Activated naive CD4-positive, alpha-beta T cell treated with anti-CD3 and anti-CD28 coated beads for 36 hours (primary cell): Measurements from ENCODE around the gene ADAM12. TPM values are rescaled to one million over a fixed set of nuclear protein-coding genes. Genes with fewer than 3 reads are reported as not detected.

Experiments
- CTCF ChIA-PET: fragments of 350-600 bp; sonication (Branson Sonifier 250); formaldehyde crosslinking; loops from one replicate; lab custom pipeline; 2021; ENCODE audit warnings: antibody characterized with exemption; lab: Charles Lee
- DNase-seq: peaks from one replicate; pipeline ENCODE4 v3.0.0-alpha.2; 2020
- H3K27ac Mint-ChIP-seq: one replicate; pipeline ENCODE4 v1.8.0; 2021; ENCODE audit warnings: mild to moderate bottlenecking, mixed read lengths
- H3K27me3 Mint-ChIP-seq: one replicate; pipeline ENCODE4 v1.8.0; 2021; ENCODE audit warnings: low read depth, mixed read lengths
- H3K36me3 Mint-ChIP-seq: one replicate; pipeline ENCODE4 v1.8.0; 2021; ENCODE audit warnings: low read depth, mixed read lengths
- H3K4me1 Mint-ChIP-seq: one replicate; pipeline ENCODE4 v1.8.0; 2021; ENCODE audit warnings: low read depth, mixed read lengths
- H3K4me3 Mint-ChIP-seq: one replicate; pipeline ENCODE4 v1.8.0; 2021; ENCODE audit warnings: mild to moderate bottlenecking, moderate library complexity, mixed read lengths
- H3K9me3 Mint-ChIP-seq: one replicate; pipeline ENCODE4 v1.8.0; 2021; ENCODE audit warnings: mixed read lengths
- intact Hi-C: fragments of 100-400 bp; cut with micrococcal nuclease; formaldehyde crosslinking; loops from one replicate; pipeline ENCODE4 v1.15.1; 2023
- total RNA-seq, 2 experiments: library from RNA; stranded (reverse); gene quantifications; one replicate each; pipeline ENCODE4 v1.2.3, GENCODE V29; 2021

The ADAM12 gene
- total RNA-seq, 2 experiments from 2014 or later: not detected

DNA sequence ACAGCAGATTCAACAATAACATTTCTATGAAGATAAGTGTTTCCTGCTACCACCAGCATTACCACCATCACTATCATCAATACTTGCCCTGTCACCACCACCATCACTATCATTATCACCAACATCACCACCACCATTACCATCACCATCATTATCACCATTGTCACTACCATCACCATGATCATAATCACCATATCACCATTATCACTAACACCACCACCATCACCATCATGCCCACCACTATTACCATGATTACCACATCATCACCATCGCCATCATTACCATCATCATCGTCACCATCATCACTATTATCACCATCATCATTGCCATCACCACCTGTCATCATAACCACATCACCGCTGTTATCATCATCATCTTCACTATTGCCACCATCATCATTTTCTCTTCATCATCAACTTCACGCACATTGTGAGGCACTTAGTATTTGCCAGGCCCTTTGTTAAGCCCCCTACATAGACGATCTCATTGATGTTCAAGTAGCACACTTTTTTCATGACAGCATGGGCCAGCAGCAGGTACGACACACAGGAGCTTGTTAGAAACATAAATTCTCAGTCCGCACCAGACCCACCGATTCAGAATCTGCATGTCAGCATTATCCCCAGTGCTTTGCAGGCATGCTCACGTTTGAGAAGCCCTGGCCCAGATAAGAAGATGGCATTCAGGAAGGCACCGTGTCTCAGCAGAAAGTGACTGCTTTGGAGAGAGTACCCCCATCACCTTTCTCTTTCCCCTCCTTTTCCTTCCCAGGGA, 161.1 kb downstream of the ADAM12 start:
- H3K4me1 Mint-ChIP-seq: no peaks in the 10 kb centered on the region
- no peak overlapping the region for H3K27ac Mint-ChIP-seq
- intact Hi-C loops: no loop called here
- no peaks in the 10 kb centered on the region for H3K36me3 Mint-ChIP-seq
- H3K4me3 Mint-ChIP-seq: no peak overlapping the region
- peaks cover 2% of the 10 kb centered on the region for H3K27me3 Mint-ChIP-seq
- no peaks in the 10 kb centered on the region for H3K9me3 Mint-ChIP-seq
- CTCF ChIA-PET: no interaction called here
- DNase-seq: no peak

DNA sequence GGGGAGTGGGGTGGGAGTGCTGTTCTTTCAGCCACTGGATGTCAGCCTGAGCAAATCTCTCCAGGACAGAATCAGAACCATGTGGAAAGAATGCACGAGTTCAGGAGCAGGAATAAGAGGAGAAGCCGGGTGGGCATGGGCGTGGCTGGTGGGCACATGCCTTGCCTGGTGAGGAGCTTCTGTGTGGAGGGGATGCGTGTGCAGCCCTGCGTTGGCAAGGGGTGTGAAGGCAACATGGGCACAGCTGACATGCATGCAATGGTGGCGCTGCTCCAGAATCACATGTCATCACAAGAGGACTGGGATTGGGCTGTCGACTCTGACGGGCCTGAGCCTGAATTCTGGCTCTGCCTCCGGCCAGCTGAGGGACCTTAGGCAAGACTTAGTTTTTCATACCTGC, 162.1 kb downstream of the ADAM12 start:
- no peak for DNase-seq
- H3K27me3 Mint-ChIP-seq: no peaks in the 10 kb centered on the region
- no peaks in the 10 kb centered on the region for H3K4me1 Mint-ChIP-seq
- H3K9me3 Mint-ChIP-seq: no peaks in the 10 kb centered on the region
- no peak overlapping the region for H3K27ac Mint-ChIP-seq
- intact Hi-C loops: no loop called here
- no peaks in the 10 kb centered on the region for H3K36me3 Mint-ChIP-seq
- H3K4me3 Mint-ChIP-seq: no peak overlapping the region
- CTCF ChIA-PET: no interaction called here

DNA sequence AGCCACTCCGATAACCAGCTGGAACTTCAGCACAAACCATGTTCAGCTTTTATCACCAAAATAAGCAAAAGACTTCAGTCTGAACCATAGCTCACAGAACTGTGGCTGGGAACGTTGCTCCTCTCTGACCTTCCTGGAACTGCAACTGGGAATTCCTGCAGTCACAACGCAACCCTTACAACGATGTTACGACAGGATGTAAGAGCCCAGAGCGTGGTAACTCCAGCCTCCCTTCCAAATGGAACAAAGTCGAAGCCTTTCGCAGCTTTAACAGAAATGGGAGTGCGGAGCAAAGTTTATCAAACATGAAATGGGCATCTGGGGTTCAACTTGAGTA, 162.6 kb downstream of the ADAM12 start:
- H3K4me3 Mint-ChIP-seq: no peak overlapping the region
- no peaks in the 10 kb centered on the region for H3K36me3 Mint-ChIP-seq
- intact Hi-C loops: no loop called here
- H3K27me3 Mint-ChIP-seq: no peaks in the 10 kb centered on the region
- CTCF ChIA-PET: interaction anchor here (0.6 kb wide), 1 partner anchor 225 kb away, joined by 5 read pairs; no protein-coding TSS in a partner anchor
- no peak for DNase-seq
- H3K4me1 Mint-ChIP-seq: no peaks in the 10 kb centered on the region
- H3K9me3 Mint-ChIP-seq: no peaks in the 10 kb centered on the region
- H3K27ac Mint-ChIP-seq: no peak overlapping the region

DNA sequence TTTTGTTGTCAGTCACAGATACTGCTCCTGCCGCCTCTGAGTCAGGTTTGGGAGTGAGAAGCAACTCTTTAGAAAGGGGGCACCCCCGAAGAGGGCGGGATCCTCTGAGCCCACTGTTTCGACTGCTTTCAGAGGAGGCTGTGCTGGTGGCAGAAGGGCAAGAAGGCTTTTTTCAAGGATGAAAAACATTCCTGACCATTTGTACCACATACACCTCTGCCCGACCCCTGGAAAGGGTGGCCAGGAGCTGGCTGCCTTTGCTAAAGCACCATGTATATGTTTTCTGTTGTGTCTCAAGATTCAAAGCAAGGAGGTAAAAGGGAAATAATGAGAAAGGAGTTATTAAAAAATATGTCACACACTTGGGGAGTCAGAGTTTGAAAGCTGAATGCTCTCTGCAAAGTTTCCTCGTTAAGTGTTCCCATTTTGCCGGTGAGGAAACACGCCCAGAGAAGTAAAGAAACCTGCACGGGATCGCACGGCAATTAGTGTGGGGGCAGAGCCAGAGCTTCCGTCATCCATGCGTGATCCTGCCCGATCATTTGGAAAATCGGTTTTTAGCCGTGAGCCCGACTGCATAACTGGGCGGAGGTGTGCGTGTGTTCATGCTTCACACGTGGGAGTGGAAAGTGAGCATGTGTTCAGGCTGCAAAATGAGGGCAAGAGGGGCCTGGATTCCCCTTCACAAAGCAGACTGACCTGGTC, 163.2 kb downstream of the ADAM12 start:
- intact Hi-C loops: no loop called here
- H3K27me3 Mint-ChIP-seq: no peaks in the 10 kb centered on the region
- H3K36me3 Mint-ChIP-seq: no peaks in the 10 kb centered on the region
- H3K27ac Mint-ChIP-seq: no peak overlapping the region
- CTCF ChIA-PET: interaction anchor here (0.6 kb wide), 1 partner anchor 226 kb away, joined by 5 read pairs; no protein-coding TSS in a partner anchor
- DNase-seq: no peak
- H3K9me3 Mint-ChIP-seq: no peaks in the 10 kb centered on the region
- H3K4me3 Mint-ChIP-seq: no peak overlapping the region
- no peaks in the 10 kb centered on the region for H3K4me1 Mint-ChIP-seq

DNA sequence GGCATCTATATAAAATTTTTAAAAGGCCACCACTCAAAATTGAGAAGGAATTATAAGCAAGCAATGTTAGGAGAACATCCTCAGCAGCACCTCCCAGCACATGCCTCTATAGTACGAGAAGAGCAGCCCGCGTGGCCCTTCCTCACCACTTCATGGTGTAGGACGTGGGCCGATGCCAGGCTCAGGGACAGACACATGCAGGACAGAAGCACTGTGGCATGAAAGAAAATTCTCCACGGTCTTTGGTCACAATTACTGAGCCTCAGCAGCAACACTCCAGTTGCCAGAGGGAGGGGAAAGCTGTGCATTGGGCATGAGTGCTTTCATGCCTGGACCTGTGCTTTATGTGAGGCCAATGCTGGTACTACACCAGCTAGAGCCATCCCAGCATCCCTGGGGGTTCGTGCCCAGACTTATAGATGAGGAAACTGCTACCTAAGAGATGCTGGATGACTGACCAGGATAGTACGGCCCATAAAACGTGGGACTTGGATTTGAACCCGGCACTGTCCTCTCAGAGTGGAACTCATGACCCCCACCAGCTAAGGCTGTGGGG, 164.7 kb downstream of the ADAM12 start:
- CTCF ChIA-PET: no interaction called here
- DNase-seq: no peak
- intact Hi-C loops: no loop called here
- no peaks in the 10 kb centered on the region for H3K9me3 Mint-ChIP-seq
- no peaks in the 10 kb centered on the region for H3K27me3 Mint-ChIP-seq
- no peaks in the 10 kb centered on the region for H3K4me1 Mint-ChIP-seq
- no peak overlapping the region for H3K4me3 Mint-ChIP-seq
- no peaks in the 10 kb centered on the region for H3K36me3 Mint-ChIP-seq
- H3K27ac Mint-ChIP-seq: no peak overlapping the region

DNA sequence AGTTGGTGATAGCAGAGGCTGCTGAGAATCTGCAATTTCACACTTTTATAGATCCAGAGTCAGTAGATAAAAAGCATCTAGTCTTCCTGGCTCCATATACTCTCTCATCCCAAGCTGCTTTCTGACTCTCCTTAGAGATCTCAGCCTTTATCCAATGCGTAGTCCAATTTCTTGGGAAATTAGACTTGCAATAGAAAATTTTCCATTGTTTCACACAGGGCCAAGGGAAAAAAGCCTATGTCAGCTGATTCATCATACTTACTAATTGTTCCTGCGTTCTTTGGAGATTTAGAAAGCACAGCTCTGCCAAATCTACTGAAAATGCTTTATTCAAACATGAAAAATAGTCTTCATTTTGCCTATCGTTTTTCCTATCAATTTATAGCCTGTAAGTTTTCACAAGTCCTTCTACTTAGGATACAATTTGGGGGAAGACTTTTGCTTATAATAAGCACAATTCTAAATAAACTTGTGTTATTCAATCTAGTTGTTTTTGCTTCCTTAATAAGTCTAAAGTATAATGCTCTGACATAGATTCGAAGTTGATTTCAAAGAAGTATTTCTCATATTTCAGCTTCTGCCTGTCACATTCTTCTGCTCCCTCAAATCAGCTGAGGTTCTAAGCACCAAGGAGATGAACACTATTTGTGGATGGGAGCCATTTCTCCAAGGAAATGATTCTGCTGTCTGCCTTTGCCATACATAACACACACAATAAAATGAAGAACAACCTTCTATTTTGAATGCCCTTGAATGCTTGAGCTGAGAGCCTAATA, 165.4 kb downstream of the ADAM12 start:
- intact Hi-C loops: no loop called here
- CTCF ChIA-PET: no interaction called here
- H3K4me1 Mint-ChIP-seq: no peaks in the 10 kb centered on the region
- H3K36me3 Mint-ChIP-seq: no peaks in the 10 kb centered on the region
- no peak for DNase-seq
- no peaks in the 10 kb centered on the region for H3K9me3 Mint-ChIP-seq
- H3K27ac Mint-ChIP-seq: no peak overlapping the region
- H3K4me3 Mint-ChIP-seq: no peak overlapping the region
- H3K27me3 Mint-ChIP-seq: no peaks in the 10 kb centered on the region

DNA sequence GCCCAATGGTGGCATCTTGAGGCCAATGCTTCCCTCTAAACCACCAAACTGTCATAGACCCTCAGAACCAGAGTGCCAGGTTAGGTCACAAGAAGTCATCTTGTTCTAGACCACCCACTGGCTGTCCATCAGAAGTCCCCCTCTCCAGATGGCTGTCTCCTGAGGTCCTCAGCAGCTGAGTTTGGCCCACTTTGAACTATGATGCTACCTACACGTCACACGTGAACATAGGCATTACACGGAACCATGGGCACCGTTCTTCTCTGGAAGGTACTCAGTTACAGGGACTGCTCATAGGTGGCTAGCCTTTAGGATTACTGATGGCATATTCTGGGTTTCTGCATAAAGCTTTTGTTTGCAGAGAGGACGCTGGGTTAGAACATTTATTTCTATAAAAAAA, 166.4 kb downstream of the ADAM12 start:
- intact Hi-C loops: no loop called here
- Mint-ChIP-seq H3K27me3 (no peaks in the 10 kb centered on the region), H3K4me1 (no peaks in the 10 kb centered on the region), H3K36me3 (no peaks in the 10 kb centered on the region), H3K4me3 (no peak overlapping the region), H3K9me3 (no peaks in the 10 kb centered on the region), H3K27ac (no peak overlapping the region)
- no peak for DNase-seq
- CTCF ChIA-PET: no interaction called here

DNA sequence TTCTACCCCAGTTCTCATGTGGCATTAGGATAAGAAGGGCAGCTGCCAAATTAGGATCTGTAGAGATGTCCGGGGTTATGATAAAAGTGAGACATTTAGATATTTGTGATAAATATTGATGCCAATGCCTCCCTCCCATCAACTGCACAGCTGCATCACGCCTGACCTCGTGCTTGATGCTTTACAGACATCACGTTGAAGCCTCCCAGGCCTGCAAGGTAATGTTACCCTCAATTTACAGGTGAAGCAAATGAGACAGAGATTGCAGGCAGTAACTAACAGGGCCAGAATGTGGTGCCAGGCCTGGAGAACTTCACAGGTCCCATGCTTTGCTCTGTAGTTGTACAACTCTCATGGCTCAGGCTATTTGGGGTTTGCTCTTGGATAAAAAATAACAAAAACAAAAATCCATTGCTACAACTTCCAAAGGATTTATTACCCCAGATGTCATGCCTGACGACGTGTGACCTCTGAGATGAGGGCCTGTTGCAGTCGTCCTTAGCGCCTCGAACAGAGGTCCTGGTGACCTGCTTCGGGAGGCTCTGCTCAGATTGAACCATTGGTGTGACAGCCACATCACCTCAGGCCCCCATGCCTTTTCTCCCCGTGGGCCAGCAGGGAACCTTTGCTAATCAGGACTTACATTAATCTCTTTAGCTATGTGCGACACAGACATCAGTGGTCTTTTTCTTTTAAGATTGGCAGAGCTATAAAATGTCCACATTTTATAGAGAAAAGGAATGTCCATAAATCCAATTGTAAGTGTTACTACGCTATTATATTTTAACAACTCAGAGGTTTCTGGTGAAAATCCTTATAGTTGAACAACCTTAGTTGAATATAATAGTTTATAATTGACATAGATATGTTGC, 169.3 kb downstream of the ADAM12 start:
- CTCF ChIA-PET: interaction anchor here (0.6 kb wide), 1 partner anchor 379 kb away, joined by 3 read pairs; no protein-coding TSS in a partner anchor
- H3K4me1 Mint-ChIP-seq: no peaks in the 10 kb centered on the region
- intact Hi-C loops: no loop called here

DNA sequence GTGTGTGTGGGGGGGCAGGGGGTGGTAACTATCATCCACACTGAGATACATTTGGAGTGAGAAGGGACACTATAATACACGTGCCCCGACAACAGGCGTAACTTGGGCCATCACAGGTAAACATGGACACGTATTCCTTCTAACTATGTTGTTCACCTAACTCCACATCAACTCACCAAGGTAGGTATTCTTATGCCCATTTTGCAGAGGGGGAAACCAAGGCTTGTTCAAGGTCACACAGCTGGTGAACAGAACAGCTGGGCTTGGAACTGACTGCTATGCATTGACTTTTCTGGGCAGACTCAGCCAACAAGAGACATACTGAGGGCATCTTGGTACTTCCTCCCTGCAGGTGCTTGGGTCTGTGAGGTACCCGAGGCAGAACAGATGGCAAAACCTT, 170.1 kb downstream of the ADAM12 start:
- Mint-ChIP-seq H3K4me1 (no peaks in the 10 kb centered on the region), H3K27ac (no peak overlapping the region), H3K36me3 (no peaks in the 10 kb centered on the region), H3K27me3 (no peaks in the 10 kb centered on the region), H3K4me3 (no peak overlapping the region), H3K9me3 (no peaks in the 10 kb centered on the region)
- intact Hi-C loops: no loop called here
- CTCF ChIA-PET: interaction anchor here (0.6 kb wide), 2 partner anchors 42 to 380 kb away, joined by 3 read pairs; no protein-coding TSS in a partner anchor
- DNase-seq: no peak

More for the DNA sequence above, 169.3 kb downstream of the ADAM12 start:
- H3K4me3 Mint-ChIP-seq: no peak overlapping the region
- H3K27me3 Mint-ChIP-seq: no peaks in the 10 kb centered on the region
- H3K9me3 Mint-ChIP-seq: no peaks in the 10 kb centered on the region
- H3K36me3 Mint-ChIP-seq: no peaks in the 10 kb centered on the region
- DNase-seq: no peak
- H3K27ac Mint-ChIP-seq: no peak overlapping the region

DNA sequence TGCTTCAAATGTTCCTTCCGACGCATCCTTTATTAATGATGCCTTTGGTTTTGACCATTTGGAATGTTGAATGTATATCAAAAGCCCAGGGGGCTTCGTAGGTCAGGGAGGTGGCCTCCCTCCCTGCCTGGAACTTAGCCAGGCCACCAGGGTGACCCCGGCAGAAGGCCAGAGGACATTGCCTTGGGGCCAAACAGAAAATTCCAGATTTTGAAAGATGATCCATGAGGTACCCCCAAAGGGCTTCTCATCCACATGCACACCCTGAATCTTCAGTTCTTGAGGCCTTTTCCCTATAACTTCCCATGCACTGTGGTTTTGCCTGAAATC, 171.7 kb downstream of the ADAM12 start:
- no peak overlapping the region for H3K27ac Mint-ChIP-seq
- peaks cover under 1% of the 10 kb centered on the region for H3K9me3 Mint-ChIP-seq
- H3K27me3 Mint-ChIP-seq: peaks cover 1% of the 10 kb centered on the region
- no peak overlapping the region for H3K4me3 Mint-ChIP-seq
- intact Hi-C loops: no loop called here
- H3K36me3 Mint-ChIP-seq: no peaks in the 10 kb centered on the region
- DNase-seq: no peak
- CTCF ChIA-PET: no interaction called here
- no peaks in the 10 kb centered on the region for H3K4me1 Mint-ChIP-seq

DNA sequence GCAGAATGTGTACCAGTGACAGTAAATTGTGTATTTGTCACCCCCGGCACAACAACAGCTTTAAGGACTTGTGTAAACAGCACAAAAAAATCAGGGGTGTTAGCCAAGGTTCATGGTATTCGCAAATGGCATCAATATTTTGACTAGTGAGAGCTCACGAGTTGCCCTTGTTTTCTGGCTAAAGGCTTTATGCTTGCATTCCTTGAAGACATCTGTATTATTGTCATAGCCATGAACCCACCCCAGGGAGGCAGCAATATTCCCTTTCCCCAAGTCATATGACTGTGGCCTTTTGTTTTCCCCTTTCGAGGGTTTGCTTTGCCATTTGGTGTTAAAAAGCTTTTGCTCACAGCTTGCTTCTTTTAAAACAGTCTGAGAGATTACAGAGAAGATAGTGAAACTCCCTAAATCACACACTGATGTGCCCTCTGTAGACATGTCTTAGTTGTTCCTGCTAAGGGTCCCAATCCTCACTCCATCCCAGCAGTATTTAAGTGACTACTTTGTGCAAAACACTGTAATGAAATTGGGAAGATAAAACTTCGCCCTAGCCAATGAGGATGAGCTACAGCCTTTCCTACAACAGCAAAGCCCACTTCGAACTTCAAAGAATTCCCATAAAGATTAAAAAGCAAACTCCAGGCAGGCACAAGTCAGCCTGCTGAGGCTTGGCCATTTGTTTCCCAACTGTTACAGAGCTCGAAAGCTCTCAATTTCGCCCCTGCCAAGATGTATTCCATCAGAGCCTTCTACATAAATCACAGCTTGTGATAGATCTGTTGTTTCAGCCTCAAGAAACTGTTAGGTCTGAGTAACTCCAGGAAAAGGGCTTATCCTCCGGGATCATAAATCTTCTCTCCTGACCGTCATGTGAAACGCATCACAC, 172.3 kb downstream of the ADAM12 start:
- Mint-ChIP-seq H3K9me3 (peaks cover 2% of the 10 kb centered on the region), H3K36me3 (no peaks in the 10 kb centered on the region), H3K4me1 (no peaks in the 10 kb centered on the region), H3K27ac (no peak overlapping the region), H3K4me3 (no peak overlapping the region), H3K27me3 (peaks cover 3% of the 10 kb centered on the region)
- DNase-seq: no peak
- intact Hi-C loops: no loop called here
- CTCF ChIA-PET: interaction anchor here (0.7 kb wide), 1 partner anchor 15 kb away, joined by 3 read pairs; no protein-coding TSS in a partner anchor
